ENCODE results near the gene BRWD1.
A peak's percentile ranks its signal among the peaks of the same experiment; 100 is the strongest.

The BRWD1 gene

GRCh38 chr21:39208624-39209333 lies 104.7 kb downstream of the BRWD1 start:
- peaks cover 0 to 3% of the 10 kb centered on the region in 2 donors for H3K4me1 ChIP-seq (ENCODE audit: control insufficient read depth in 2 of 2, insufficient read depth in 2 of 2, low read length in 2 of 2)
- H3K9ac ChIP-seq (ENCODE audit: low read depth in 1 of 2, low read length in 2 of 2), result peak overlapping the region in 1 of 2 donors; percentile 4
- H3K4me3 ChIP-seq (ENCODE audit: low read length in 2 of 2), result no peak overlapping the region
- H3K9me3 ChIP-seq (ENCODE audit: control insufficient read depth in 2 of 2, low read length in 2 of 2), result no peaks in the 10 kb centered on the region
- peak overlapping the region in 1 of 2 donors; percentile 20 for H3K27ac ChIP-seq (ENCODE audit: low read depth in 2 of 2, low read length in 2 of 2)
- H3K27me3 ChIP-seq (ENCODE audit: control insufficient read depth in 2 of 2, insufficient read depth in 2 of 2, low read length in 2 of 2), result no peaks in the 10 kb centered on the region
- peaks cover 42 to 44% of the 10 kb centered on the region in 2 donors for H3K36me3 ChIP-seq (ENCODE audit: control insufficient read depth in 2 of 2, insufficient read depth in 2 of 2, low read length in 2 of 2)

DNA sequence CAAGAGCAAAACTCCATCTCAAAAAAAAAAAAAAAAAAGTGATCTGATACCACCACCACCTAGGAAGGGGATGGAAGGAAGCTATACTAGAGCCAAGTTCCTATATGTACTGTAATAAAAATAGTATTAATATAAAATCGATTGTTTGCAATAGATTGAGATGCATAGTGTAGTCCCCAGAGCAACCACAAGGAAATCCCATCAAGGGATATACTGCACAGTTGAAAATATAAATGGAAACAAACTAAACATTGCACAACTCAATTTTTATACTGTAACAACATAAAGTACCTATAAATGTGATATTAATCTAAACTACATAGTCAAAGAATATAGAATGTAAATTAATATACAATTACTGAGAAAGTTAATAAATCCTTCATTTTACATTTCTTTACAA lies 109.3 kb downstream of the BRWD1 start:
- no peak overlapping the region for H3K4me3 ChIP-seq (ENCODE audit: low read length in 2 of 2)
- H3K9ac ChIP-seq (ENCODE audit: low read depth in 1 of 2, low read length in 2 of 2), result no peak overlapping the region
- peaks cover 0 to 3% of the 10 kb centered on the region in 2 donors for H3K4me1 ChIP-seq (ENCODE audit: control insufficient read depth in 2 of 2, insufficient read depth in 2 of 2, low read length in 2 of 2)
- H3K27ac ChIP-seq (ENCODE audit: low read depth in 2 of 2, low read length in 2 of 2), result no peak overlapping the region
- H3K9me3 ChIP-seq (ENCODE audit: control insufficient read depth in 2 of 2, low read length in 2 of 2), result no peaks in the 10 kb centered on the region
- no peaks in the 10 kb centered on the region for H3K27me3 ChIP-seq (ENCODE audit: control insufficient read depth in 2 of 2, insufficient read depth in 2 of 2, low read length in 2 of 2)
- H3K36me3 ChIP-seq (ENCODE audit: control insufficient read depth in 2 of 2, insufficient read depth in 2 of 2, low read length in 2 of 2), result peaks cover 50 to 67% of the 10 kb centered on the region in 2 donors

GRCh38 chr21:39198800-39199199 lies 114.6 kb downstream of the BRWD1 start:
- Histone ChIP-seq H3K27ac (ENCODE audit: low read depth in 2 of 2, low read length in 2 of 2) (no peak overlapping the region), H3K4me1 (ENCODE audit: control insufficient read depth in 2 of 2, insufficient read depth in 2 of 2, low read length in 2 of 2) (peaks cover 0 to 3% of the 10 kb centered on the region in 2 donors), H3K9ac (ENCODE audit: low read depth in 1 of 2, low read length in 2 of 2) (no peak overlapping the region), H3K9me3 (ENCODE audit: control insufficient read depth in 2 of 2, low read length in 2 of 2) (no peaks in the 10 kb centered on the region), H3K36me3 (ENCODE audit: control insufficient read depth in 2 of 2, insufficient read depth in 2 of 2, low read length in 2 of 2) (peaks cover 56 to 65% of the 10 kb centered on the region in 2 donors), H3K4me3 (ENCODE audit: low read length in 2 of 2) (no peak overlapping the region), H3K27me3 (ENCODE audit: control insufficient read depth in 2 of 2, insufficient read depth in 2 of 2, low read length in 2 of 2) (no peaks in the 10 kb centered on the region)

DNA sequence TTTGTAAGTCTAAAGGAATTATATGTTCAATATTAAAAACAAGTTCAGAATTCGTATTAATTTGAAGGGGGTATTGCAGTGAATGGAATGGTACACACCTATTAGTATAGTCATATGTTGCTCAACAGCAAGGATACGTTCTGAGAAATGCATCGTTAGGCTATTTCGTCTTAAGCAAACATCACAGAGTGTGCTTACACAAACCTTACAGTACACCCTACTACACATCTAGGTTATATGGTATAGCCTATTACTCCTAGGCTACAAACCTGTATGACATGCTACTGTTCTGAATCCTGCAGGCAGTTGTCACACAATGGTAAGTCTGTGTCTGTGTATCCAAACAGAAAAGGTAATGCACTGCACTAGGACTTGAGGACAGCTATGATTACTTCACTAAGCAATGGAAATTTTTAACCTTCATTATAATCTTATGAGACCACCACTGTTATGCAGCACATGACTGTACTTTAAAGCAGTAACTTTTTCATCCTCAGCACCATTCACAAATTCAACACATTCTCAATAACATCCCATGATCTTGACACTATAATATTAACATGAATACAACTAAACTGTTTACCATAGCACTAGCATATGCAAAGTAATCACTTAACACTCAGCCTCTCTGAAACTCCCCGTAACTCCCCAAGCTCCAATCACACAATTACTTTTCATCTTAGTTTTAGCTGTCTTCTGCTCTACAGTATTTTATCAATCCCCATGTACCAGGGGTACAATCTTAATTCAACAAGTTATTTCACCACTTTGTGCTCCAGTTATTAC lies 115.8 kb downstream of the BRWD1 start:
- no peak overlapping the region for H3K27ac ChIP-seq (ENCODE audit: low read depth in 2 of 2, low read length in 2 of 2)
- H3K27me3 ChIP-seq (ENCODE audit: control insufficient read depth in 2 of 2, insufficient read depth in 2 of 2, low read length in 2 of 2), result no peaks in the 10 kb centered on the region
- H3K9me3 ChIP-seq (ENCODE audit: control insufficient read depth in 2 of 2, low read length in 2 of 2), result no peaks in the 10 kb centered on the region
- H3K4me3 ChIP-seq (ENCODE audit: low read length in 2 of 2), result no peak overlapping the region
- peaks cover 52 to 57% of the 10 kb centered on the region in 2 donors for H3K36me3 ChIP-seq (ENCODE audit: control insufficient read depth in 2 of 2, insufficient read depth in 2 of 2, low read length in 2 of 2)
- H3K9ac ChIP-seq (ENCODE audit: low read depth in 1 of 2, low read length in 2 of 2), result no peak overlapping the region
- peaks cover 0 to 10% of the 10 kb centered on the region in 2 donors for H3K4me1 ChIP-seq (ENCODE audit: control insufficient read depth in 2 of 2, insufficient read depth in 2 of 2, low read length in 2 of 2)

- peaks cover 0 to 10% of the 10 kb centered on the region in 2 donors for H3K4me1 ChIP-seq (ENCODE audit: control insufficient read depth in 2 of 2, insufficient read depth in 2 of 2, low read length in 2 of 2)
- peak overlapping the region in 1 of 2 donors; percentile 20 for H3K27ac ChIP-seq (ENCODE audit: low read depth in 2 of 2, low read length in 2 of 2)
- peaks cover 47 to 50% of the 10 kb centered on the region in 2 donors for H3K36me3 ChIP-seq (ENCODE audit: control insufficient read depth in 2 of 2, insufficient read depth in 2 of 2, low read length in 2 of 2)
- H3K9ac ChIP-seq (ENCODE audit: low read depth in 1 of 2, low read length in 2 of 2), result no peak overlapping the region
- no peaks in the 10 kb centered on the region for H3K27me3 ChIP-seq (ENCODE audit: control insufficient read depth in 2 of 2, insufficient read depth in 2 of 2, low read length in 2 of 2)
- H3K9me3 ChIP-seq (ENCODE audit: control insufficient read depth in 2 of 2, low read length in 2 of 2), result no peaks in the 10 kb centered on the region
- no peak overlapping the region for H3K4me3 ChIP-seq (ENCODE audit: low read length in 2 of 2)
Measured at GRCh38 chr21:39196838-39197237, 116.6 kb downstream of the BRWD1 start.

DNA sequence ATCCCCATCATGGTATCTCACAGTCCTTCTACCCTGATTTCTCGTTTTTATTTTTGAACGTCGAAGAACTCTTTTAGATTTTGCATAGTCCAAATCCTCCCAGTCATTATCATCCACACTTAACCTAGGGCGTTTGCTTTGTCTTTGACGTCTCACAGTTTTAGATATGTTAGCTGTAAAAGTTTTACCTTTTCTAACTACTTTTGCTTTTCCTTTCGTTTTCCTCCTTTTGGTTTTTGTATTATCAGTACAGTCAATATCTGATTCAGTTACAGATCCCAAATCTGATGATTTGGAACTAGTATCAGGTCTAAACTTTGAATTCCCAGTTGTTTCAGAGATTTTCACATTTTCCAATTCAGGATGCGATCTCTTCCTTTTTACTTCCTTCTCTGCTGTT lies 117.1 kb downstream of the BRWD1 start:
- H3K27ac ChIP-seq (ENCODE audit: low read depth in 2 of 2, low read length in 2 of 2), result peak overlapping the region in 1 of 2 donors; percentile 20
- no peak overlapping the region for H3K9ac ChIP-seq (ENCODE audit: low read depth in 1 of 2, low read length in 2 of 2)
- H3K4me3 ChIP-seq (ENCODE audit: low read length in 2 of 2), result no peak overlapping the region
- no peaks in the 10 kb centered on the region for H3K27me3 ChIP-seq (ENCODE audit: control insufficient read depth in 2 of 2, insufficient read depth in 2 of 2, low read length in 2 of 2)
- peaks cover 0 to 10% of the 10 kb centered on the region in 2 donors for H3K4me1 ChIP-seq (ENCODE audit: control insufficient read depth in 2 of 2, insufficient read depth in 2 of 2, low read length in 2 of 2)
- no peaks in the 10 kb centered on the region for H3K9me3 ChIP-seq (ENCODE audit: control insufficient read depth in 2 of 2, low read length in 2 of 2)
- H3K36me3 ChIP-seq (ENCODE audit: control insufficient read depth in 2 of 2, insufficient read depth in 2 of 2, low read length in 2 of 2), result peaks cover 44 to 45% of the 10 kb centered on the region in 2 donors

GRCh38 chr21:39193380-39193779 lies 120.1 kb downstream of the BRWD1 start:
- Histone ChIP-seq H3K27ac (ENCODE audit: low read depth in 2 of 2, low read length in 2 of 2) (no peak overlapping the region), H3K9me3 (ENCODE audit: control insufficient read depth in 2 of 2, low read length in 2 of 2) (no peaks in the 10 kb centered on the region), H3K36me3 (ENCODE audit: control insufficient read depth in 2 of 2, insufficient read depth in 2 of 2, low read length in 2 of 2) (peaks cover 22 to 26% of the 10 kb centered on the region in 2 donors), H3K4me3 (ENCODE audit: low read length in 2 of 2) (no peak overlapping the region), H3K9ac (ENCODE audit: low read depth in 1 of 2, low read length in 2 of 2) (no peak overlapping the region), H3K27me3 (ENCODE audit: control insufficient read depth in 2 of 2, insufficient read depth in 2 of 2, low read length in 2 of 2) (no peaks in the 10 kb centered on the region), H3K4me1 (ENCODE audit: control insufficient read depth in 2 of 2, insufficient read depth in 2 of 2, low read length in 2 of 2) (peaks cover 0 to 10% of the 10 kb centered on the region in 2 donors)

GRCh38 chr21:39189857-39190604 lies 123.4 kb downstream of the BRWD1 start:
- Histone ChIP-seq H3K9ac (ENCODE audit: low read depth in 1 of 2, low read length in 2 of 2) (no peak overlapping the region), H3K4me3 (ENCODE audit: low read length in 2 of 2) (no peak overlapping the region), H3K9me3 (ENCODE audit: control insufficient read depth in 2 of 2, low read length in 2 of 2) (no peaks in the 10 kb centered on the region), H3K4me1 (ENCODE audit: control insufficient read depth in 2 of 2, insufficient read depth in 2 of 2, low read length in 2 of 2) (peaks cover 0 to 10% of the 10 kb centered on the region in 2 donors), H3K36me3 (ENCODE audit: control insufficient read depth in 2 of 2, insufficient read depth in 2 of 2, low read length in 2 of 2) (peaks cover 3% of the 10 kb centered on the region in 2 donors), H3K27ac (ENCODE audit: low read depth in 2 of 2, low read length in 2 of 2) (no peak overlapping the region), H3K27me3 (ENCODE audit: control insufficient read depth in 2 of 2, insufficient read depth in 2 of 2, low read length in 2 of 2) (no peaks in the 10 kb centered on the region)

DNA sequence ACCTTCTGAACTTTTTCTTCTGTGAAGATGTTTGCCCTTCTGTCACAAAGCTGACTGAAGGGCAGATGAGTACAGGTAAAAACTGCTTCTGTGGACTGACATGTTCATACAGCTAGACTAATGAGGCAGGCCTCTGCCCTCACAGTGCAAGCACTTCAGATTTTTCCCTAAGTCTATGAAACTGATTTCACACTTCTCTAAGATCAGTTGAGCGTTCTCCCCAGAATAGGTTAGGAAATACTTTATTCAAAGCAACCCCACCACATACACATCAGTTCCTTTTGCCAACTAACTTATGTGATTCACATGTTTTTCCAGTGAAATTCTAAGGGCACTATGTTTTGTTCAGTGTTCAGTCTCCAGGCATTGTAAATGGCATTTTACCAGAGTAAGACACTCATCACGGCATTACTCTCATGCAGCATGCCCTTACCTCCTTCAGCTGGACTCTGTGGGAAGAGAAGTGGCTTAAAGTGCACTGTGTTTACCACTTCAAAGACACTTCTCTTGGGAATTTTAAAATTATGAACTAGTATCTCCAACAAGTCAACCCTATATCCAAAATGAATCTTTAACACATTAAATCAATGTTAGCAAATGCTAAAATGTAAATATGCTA lies 124.8 kb downstream of the BRWD1 start:
- no peaks in the 10 kb centered on the region for H3K36me3 ChIP-seq (ENCODE audit: control insufficient read depth in 2 of 2, insufficient read depth in 2 of 2, low read length in 2 of 2)
- no peaks in the 10 kb centered on the region for H3K27me3 ChIP-seq (ENCODE audit: control insufficient read depth in 2 of 2, insufficient read depth in 2 of 2, low read length in 2 of 2)
- peaks cover 0 to 10% of the 10 kb centered on the region in 2 donors for H3K4me1 ChIP-seq (ENCODE audit: control insufficient read depth in 2 of 2, insufficient read depth in 2 of 2, low read length in 2 of 2)
- H3K27ac ChIP-seq (ENCODE audit: low read depth in 2 of 2, low read length in 2 of 2), result no peak overlapping the region
- H3K4me3 ChIP-seq (ENCODE audit: low read length in 2 of 2), result no peak overlapping the region
- no peaks in the 10 kb centered on the region for H3K9me3 ChIP-seq (ENCODE audit: control insufficient read depth in 2 of 2, low read length in 2 of 2)
- H3K9ac ChIP-seq (ENCODE audit: low read depth in 1 of 2, low read length in 2 of 2), result no peak overlapping the region

Measured in mucosa of rectum (tissue), 2 donors.